Measurements from ENCODE around the gene ZC3H7B. TPM values are rescaled to one million over a fixed set of nuclear protein-coding genes. Genes with fewer than 3 reads are reported as not detected.

Gene ZC3H7B
- total RNA-seq, 1 experiment from 2014 or later, result 34.8 TPM

GRCh38 chr22:41341012-41341411 lies 39.7 kb downstream of the ZC3H7B start:
- ATAC-seq (no peak), DNase-seq (no peak)
- H3K27ac ChIP-seq (ENCODE audit: low read length), result no peak overlapping the region
- H3K36me3 ChIP-seq (ENCODE audit: low read depth, low read length), result no peaks in the 10 kb centered on the region
- no TSS peak for BruUV-seq (replicated peaks)
- H3K9me3 ChIP-seq (ENCODE audit: low read length), result no peaks in the 10 kb centered on the region
- intact Hi-C loops (cut with micrococcal nuclease), result no loop called here
- no peak overlapping the region for H3K4me3 ChIP-seq (ENCODE audit: low read length)
- no peaks in the 10 kb centered on the region for H3F3A ChIP-seq (ENCODE audit: low read length, unreplicated experiment)
- H4K20me1 ChIP-seq (ENCODE audit: low read length), result no peaks in the 10 kb centered on the region
- CTCF ChIA-PET, result no interaction called here
- H3K79me2 ChIP-seq (ENCODE audit: low read length), result no peaks in the 10 kb centered on the region
- no peaks in the 10 kb centered on the region for H3K27me3 ChIP-seq (ENCODE audit: low read length)
- no peak overlapping the region for H3K9ac ChIP-seq (ENCODE audit: low read length)
- H3K4me1 ChIP-seq (ENCODE audit: insufficient read depth, low read length), result no peaks in the 10 kb centered on the region
- POLR2A ChIA-PET (ENCODE audit: unreplicated experiment), result no interaction called here
- no peak for TF ChIP-seq EZH2phosphoT487 (IDR thresholded peaks at IDR 0.05; ENCODE audit: borderline replicate concordance, low read length)
- TF ChIP-seq CTCF (conservative IDR thresholded peaks at IDR 0.05; ENCODE audit: low read depth, low read length), result no peak
- TF ChIP-seq EZH2 (IDR thresholded peaks at IDR 0.05; ENCODE audit: low read length, unreplicated experiment), result no peak
- H3K9me2 ChIP-seq (replicated peaks; ENCODE audit: low read length), result no peaks in the 10 kb centered on the region
- no peak overlapping the region for H2AFZ ChIP-seq (ENCODE audit: low read length)
- H3K4me2 ChIP-seq (ENCODE audit: low read length), result no peak overlapping the region

- Histone ChIP-seq H3K4me3 (ENCODE audit: low read length) (no peak overlapping the region), H3F3A (ENCODE audit: low read length, unreplicated experiment) (no peaks in the 10 kb centered on the region), H4K20me1 (ENCODE audit: low read length) (no peaks in the 10 kb centered on the region), H3K79me2 (ENCODE audit: low read length) (no peaks in the 10 kb centered on the region), H3K9me2 (replicated peaks; ENCODE audit: low read length) (no peaks in the 10 kb centered on the region), H3K9ac (ENCODE audit: low read length) (no peak overlapping the region), H3K4me2 (ENCODE audit: low read length) (no peak overlapping the region), H3K4me1 (ENCODE audit: insufficient read depth, low read length) (no peaks in the 10 kb centered on the region), H3K9me3 (ENCODE audit: low read length) (no peaks in the 10 kb centered on the region), H3K27ac (ENCODE audit: low read length) (no peak overlapping the region), H3K36me3 (ENCODE audit: low read depth, low read length) (no peaks in the 10 kb centered on the region), H2AFZ (ENCODE audit: low read length) (no peak overlapping the region), H3K27me3 (ENCODE audit: low read length) (no peaks in the 10 kb centered on the region)
- no peak for ATAC-seq
- no TSS peak for BruUV-seq (replicated peaks)
- ChIA-PET CTCF (no interaction called here), POLR2A (ENCODE audit: unreplicated experiment) (no interaction called here)
- no peak for TF ChIP-seq EZH2phosphoT487 (IDR thresholded peaks at IDR 0.05; ENCODE audit: borderline replicate concordance, low read length)
- TF ChIP-seq CTCF (conservative IDR thresholded peaks at IDR 0.05; ENCODE audit: low read depth, low read length), result no peak
- intact Hi-C loops (cut with micrococcal nuclease), result no loop called here
- no peak for DNase-seq
Measured at GRCh38 chr22:41341990-41342389, 40.7 kb downstream of the ZC3H7B start.

- TF ChIP-seq EZH2phosphoT487 (IDR thresholded peaks at IDR 0.05; ENCODE audit: borderline replicate concordance, low read length), result no peak
- no peak for TF ChIP-seq CTCF (conservative IDR thresholded peaks at IDR 0.05; ENCODE audit: low read depth, low read length)
- no peak for TF ChIP-seq EZH2 (IDR thresholded peaks at IDR 0.05; ENCODE audit: low read length, unreplicated experiment)
- DNase-seq, result no peak
- no peak overlapping the region for H3K4me2 ChIP-seq (ENCODE audit: low read length)
- H3K79me2 ChIP-seq (ENCODE audit: low read length), result no peaks in the 10 kb centered on the region
- no peaks in the 10 kb centered on the region for H3K9me2 ChIP-seq (replicated peaks; ENCODE audit: low read length)
- no peak overlapping the region for H3K27ac ChIP-seq (ENCODE audit: low read length)
- no peak for ATAC-seq
- H3F3A ChIP-seq (ENCODE audit: low read length, unreplicated experiment), result no peaks in the 10 kb centered on the region
- H3K27me3 ChIP-seq (ENCODE audit: low read length), result no peaks in the 10 kb centered on the region
- no peak overlapping the region for H2AFZ ChIP-seq (ENCODE audit: low read length)
- H3K4me1 ChIP-seq (ENCODE audit: insufficient read depth, low read length), result no peaks in the 10 kb centered on the region
- H3K4me3 ChIP-seq (ENCODE audit: low read length), result no peak overlapping the region
- H4K20me1 ChIP-seq (ENCODE audit: low read length), result no peaks in the 10 kb centered on the region
- H3K36me3 ChIP-seq (ENCODE audit: low read depth, low read length), result no peaks in the 10 kb centered on the region
- H3K9me3 ChIP-seq (ENCODE audit: low read length), result no peaks in the 10 kb centered on the region
- ChIA-PET CTCF (no interaction called here), POLR2A (ENCODE audit: unreplicated experiment) (no interaction called here)
- no TSS peak for BruUV-seq (replicated peaks)
- intact Hi-C loops (cut with micrococcal nuclease), result no loop called here
- no peak overlapping the region for H3K9ac ChIP-seq (ENCODE audit: low read length)
Measured at GRCh38 chr22:41343300-41343699, 42.0 kb downstream of the ZC3H7B start.
